ENCODE data around the gene NEUROG3.

NEUROG3 gene

GRCh38 chr10:69573056-69573806, at the start of gene NEUROG3:
Gene NEUROG3, minus strand, starts transcription at chr10:69573422. Its CDS starts 379 bp downstream, at chr10:69573043.
- no peak for DNase-seq

GRCh38 chr10:69620625-69621024, 47.4 kb upstream of the NEUROG3 start:
- DNase-seq = no peak

DNA sequence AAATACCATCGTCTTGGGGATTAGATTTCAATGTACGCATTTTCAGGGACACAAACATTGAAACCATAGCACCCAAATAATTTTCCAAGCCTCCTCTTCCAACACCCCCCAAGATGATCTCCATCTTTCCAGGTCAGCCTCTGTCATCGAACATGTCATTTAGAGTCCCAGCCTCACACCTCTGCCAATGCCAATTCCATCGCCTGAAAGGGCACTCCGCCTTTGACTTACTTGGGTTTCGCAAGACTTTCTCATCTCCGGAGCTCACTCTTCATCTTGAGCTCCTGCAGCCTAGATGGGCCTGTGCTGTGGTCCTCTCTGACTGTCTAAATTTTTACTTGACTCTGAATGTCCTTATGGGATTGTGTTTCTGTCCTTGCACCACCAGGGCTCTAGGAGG, 46.4 kb upstream of the NEUROG3 start:
- DNase-seq = no peak

GRCh38 chr10:69618746-69619145, 45.5 kb upstream of the NEUROG3 start:
- DNase-seq = no peak

DNA sequence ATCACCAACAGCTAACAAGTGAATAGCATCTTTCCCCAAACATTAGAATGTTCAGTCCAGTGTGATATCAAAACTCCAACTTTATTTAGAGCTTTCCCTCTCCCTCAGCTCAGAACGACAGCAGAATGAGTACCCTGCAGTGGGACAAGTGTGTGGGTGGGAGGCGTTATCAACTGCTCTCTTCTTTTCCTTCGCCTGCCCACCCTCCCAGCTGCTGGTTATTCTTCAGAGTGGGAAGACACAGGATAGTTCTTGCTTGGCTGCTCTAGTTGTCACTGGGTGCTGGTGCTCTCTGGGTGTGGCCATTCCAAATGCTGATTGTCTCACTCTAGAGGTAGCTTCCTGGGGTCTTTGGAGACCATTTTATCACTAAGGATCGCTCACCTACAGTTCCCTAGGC, 43.1 kb upstream of the NEUROG3 start:
- DNase-seq = no peak

DNA sequence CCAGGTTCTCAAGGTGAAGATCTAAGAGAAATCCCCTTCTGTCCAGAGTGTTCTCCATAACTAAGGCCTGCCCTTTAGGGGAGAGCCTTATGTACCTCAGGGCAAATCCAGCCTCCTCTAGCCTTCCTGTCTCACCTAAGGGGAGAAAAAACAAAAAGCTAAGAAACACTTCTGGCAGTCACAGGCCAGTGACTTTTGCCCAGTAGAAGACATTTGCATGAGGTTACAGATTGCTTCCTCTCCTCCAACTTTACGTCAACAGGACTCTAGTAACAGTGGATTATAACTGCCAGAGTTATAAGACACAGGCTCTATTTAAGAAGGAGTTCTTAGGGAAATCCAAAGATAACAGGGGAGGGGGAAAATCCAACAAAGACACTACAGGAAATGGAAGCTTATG, 40.9 kb upstream of the NEUROG3 start:
- DNase-seq = no peak

- DNase-seq = no peak
Measured at GRCh38 chr10:69612760-69613159, 39.5 kb upstream of the NEUROG3 start.

DNA sequence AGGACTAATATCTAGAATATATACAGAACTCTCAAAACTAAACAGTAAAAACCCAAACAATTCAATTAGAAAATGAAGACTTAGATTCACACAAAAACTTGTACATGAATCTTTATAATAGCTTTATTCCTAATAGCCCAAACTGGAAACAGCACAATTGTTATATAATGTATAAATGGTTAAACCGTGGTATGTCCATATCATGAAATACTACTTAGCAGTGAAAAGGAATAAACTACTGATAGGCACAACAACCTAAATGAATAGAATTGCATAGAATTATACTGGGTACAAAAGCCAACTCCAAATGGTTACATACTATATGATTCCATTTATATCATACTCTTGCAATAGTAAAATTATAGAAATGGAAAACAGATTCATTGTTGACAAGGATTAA, 35.9 kb upstream of the NEUROG3 start:
- DNase-seq = no peak

DNA sequence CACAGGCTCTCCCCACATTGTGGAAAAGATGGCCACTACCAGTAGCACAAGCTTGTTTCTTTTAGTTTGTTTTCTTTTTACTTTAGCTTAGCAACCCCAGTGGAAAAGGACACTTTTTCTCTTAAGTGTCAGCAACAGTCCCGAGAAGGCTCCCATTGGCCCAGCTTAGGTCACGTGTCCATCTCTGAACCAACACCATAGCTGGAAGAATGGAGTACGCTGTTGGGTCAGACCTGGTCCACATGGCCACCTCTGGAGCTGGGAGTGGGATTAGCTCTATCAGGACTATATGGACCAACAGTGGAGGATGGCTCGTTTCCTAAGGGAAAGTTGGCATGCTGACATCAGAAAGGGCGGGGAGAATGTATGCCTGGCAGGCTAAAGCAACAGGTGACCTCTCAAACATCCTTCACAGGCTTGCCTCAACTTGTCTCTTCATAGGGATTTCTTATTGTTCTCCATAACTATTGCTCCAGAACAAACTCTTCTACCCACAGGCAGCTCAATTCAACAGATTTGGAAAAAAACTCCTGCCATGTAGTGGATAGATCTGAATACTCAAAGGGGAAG, 27.6 kb upstream of the NEUROG3 start:
- no peak for DNase-seq

DNA sequence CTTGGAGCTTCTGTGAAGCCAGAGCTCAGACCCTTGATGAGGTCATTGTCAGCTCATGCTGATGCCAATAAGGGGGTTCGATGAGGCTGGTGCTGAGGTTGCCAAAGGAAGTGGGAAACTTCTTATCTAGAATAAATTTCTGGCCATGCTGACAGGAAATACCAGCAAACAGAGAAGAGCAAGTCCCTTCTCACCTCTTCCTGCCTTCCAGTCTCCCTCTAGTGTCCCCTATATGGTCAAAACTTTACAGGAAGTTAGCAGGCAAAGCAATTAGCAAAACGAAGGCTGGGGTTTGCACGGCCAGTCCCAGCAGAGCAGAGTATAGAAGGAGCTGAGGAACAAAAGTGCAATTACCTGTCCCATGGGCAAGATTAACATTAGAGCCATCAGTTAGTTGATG, 15.1 kb upstream of the NEUROG3 start:
- DNase-seq = no peak

- DNase-seq = no peak
Measured at GRCh38 chr10:69584624-69585023, 11.4 kb upstream of the NEUROG3 start.

DNA sequence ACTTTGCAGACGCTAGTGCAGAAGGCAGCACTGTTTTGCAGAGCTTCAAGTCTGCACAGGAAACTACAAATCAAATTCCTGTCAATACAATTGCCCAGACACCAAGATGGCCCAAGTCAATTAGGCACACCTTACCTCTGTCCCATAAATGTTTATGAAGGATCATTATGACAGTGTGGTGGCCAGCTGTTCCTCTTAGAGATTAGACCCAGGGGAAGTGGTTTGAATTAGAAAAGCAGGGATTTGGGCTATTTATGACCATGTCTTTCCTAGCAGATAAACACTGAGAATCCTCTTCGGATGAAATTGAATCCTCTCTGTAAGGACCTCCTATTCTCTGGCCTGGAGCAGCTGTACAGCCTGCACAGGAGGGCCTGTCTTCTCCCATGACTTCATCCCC, 9.9 kb upstream of the NEUROG3 start:
- DNase-seq = no peak

- DNase-seq = no peak
Measured at GRCh38 chr10:69580435-69580834, 7.2 kb upstream of the NEUROG3 start.

- DNase-seq = no peak
Measured at GRCh38 chr10:69579464-69580060, 6.3 kb upstream of the NEUROG3 start.

DNA sequence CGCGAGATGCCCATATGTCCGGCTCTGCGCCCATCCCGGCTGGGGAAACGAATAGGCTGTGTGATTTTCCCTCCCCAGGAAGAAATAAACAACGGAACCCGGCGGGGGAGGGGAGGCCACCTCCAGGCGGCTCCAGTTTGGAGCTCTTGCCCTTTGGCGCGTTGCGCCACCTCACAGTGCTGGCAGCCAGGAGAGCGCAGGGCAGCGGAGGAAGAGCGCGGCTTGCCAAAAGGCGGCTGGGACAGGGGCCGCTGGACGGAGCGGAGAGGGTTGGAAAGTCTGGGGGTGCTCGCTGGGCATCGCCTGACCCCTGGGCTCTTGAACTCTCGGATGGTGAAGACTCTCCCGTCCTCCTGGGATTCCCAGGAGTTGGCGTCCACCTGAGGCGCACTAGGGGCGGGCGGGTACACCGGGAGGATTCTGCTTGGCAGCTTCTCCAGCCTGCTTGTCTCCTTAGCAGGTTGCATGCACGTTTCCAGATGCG, 5.3 kb upstream of the NEUROG3 start:
- DNase-seq = no peak

DNA sequence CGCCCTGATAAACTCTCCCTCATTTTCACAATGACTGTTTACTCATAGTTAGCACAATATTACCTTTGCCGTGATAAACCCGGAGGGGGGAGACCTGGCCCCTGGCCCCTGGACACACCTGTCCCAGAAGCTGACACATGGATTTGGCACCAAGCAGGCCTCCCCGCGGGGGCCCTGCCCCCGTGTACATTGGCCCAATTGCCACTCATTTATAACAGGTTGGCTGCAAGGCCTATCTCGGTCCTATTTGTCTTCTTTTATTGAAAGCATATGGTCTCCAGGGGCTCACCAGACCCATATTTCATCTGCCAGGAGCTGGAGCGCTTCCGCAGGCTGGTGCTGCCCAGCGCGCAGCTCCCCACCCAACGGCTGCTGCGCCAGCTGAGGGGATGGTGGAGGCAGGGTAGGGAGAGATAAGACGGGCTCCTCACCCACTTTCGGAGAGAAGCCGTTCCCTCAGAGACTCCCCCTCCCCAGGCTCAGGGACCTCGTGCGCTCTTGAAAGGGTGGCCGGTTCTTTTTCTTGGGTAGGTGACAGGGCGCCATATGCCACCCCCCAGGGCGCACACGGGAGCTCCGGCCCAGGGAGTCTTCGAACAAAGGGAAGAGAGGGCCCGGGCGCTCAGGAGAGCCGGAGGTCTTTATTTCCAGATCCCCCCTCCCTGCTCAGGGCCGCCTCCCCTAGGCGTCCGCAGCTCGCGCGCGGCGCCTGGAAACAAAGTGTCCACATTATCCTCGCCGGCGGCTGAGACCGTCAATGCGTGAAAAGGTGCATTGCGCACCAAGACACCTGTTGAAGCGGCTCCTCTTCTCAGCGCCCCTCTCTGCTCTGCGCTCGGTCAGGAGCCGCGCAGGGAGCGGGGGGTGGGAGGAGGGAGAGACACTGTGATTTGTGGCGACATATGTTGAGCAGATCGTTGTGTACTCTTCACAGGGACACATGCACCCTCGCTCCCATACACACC, 4.3 kb upstream of the NEUROG3 start:
- no peak for DNase-seq

DNA sequence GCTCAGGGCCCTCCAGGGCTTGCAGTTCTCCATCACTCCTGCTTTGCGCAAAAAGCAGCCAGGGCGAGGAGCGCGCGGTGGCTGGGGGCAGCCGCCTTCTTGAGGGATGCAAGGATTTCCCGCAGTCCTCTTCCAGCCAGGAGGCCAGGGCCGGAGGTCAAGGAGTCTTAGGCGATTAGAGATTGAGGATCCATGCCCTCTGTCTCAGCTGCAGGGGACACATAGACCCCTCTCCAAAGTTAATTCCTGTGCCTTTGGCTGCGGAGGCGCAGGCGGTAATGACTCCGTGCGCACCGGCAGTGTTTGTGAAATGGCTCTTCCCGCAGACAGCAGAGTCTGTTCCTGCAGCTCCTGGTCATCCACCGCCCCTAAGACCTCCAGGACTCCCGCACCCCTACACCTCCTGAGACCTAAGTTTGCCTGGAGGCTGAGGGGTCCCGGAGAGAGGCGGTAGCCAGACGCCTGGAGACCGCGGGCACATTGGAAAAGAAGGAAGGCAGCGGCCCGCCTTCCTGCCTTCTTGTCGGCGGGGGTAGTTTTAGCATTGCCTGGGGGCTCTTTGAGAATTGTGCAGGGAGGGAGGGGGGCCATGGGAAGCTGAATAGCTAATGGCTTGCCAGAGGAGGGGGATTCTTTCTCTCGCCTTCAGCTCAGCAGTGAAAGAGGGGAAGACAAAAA, 3.3 kb upstream of the NEUROG3 start:
- DNase-seq = no peak

GRCh38 chr10:69575164-69575722, 2.0 kb upstream of the NEUROG3 start:
- DNase-seq = no peak

GRCh38 chr10:69574571-69574978, 1.4 kb upstream of the NEUROG3 start:
- no peak for DNase-seq

DNA sequence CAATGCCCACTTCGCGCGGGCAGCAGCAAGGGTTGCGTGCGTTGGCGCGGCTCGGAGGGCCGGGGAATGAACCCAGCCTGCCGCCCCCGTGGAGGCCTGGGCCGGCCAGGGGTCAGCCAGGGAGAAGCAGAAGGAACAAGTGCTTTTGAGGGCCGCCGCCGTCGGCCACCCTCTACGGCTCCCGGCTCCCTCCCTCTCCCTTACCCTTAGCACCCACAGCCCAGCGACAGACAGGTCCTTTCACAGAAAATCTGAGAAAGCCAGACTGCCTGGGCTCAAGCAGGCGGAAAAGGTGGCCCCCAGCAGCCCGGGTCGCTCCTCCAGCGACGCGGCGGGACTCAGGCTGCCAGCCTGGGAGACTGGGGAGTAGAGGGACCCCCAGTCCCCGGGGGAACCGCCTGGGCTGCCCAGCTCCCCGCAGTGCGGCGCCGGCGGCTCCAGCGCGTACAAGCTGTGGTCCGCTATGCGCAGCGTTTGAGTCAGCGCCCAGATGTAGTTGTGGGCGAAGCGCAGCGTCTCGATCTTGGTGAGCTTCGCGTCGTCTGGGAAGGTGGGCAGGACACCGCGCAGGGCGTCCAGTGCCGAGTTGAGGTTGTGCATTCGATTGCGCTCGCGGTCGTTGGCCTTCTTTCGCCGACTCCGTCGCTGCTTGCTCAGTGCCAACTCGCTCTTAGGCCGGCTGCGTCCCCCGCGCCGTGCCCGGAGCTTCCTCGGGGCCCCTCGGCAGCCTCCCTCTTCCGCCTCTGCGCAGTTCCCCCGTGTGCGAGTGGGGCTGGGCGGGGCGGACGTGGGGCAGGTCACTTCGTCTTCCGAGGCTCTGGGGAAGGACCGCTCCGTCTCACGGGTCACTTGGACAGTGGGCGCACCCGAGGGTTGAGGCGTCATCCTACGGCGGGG, 815 bp downstream of the NEUROG3 start:
- DNase-seq = peak; percentile 44

GRCh38 chr10:69571618-69572158, 1.5 kb downstream of the NEUROG3 start:
- DNase-seq = no peak

Measured in activated naive CD4-positive, alpha-beta T cell treated with anti-CD3 and anti-CD28 coated beads, Interleukin-2, amount 50 U/mL, for 16 hours (primary cell).